BE2C (cell line): ENCODE data around the gene HIVEP2.

Source experiments
- DNase-seq: peaks from one replicate; pipeline ENCODE4 v3.0.0-alpha.2; 2020
- H3K27me3 ChIP-seq: fragments of 250-450 bp; sonication (Bioruptor Pico); 2 replicates; pipeline ENCODE4 v1.5.1; 2020; ENCODE audit warnings: mild to moderate bottlenecking
- H3K36me3 ChIP-seq: fragments of 250-450 bp; sonication (Bioruptor Pico); 2 replicates; pipeline ENCODE4 v1.5.1; 2020; ENCODE audit warnings: mild to moderate bottlenecking
- H3K4me1 ChIP-seq: fragments of 250-450 bp; sonication (Bioruptor Pico); 2 replicates; pipeline ENCODE4 v1.5.1; 2020
- H3K4me3 ChIP-seq: 2 replicates; pipeline ENCODE4 v1.5.1; 2011; ENCODE audit warnings: low read depth, low read length
- H3K9me3 ChIP-seq: fragments of 250-450 bp; sonication (Bioruptor Pico); 2 replicates; pipeline ENCODE4 v1.5.1; 2020
- TF ChIP-seq, protein P1 (sequence below): IDR thresholded peaks from 2 replicates; pipeline ENCODE4 v1.5.1; 2012; ENCODE audit warnings: mild to moderate bottlenecking, low read depth, low read length

The HIVEP2 gene

DNA sequence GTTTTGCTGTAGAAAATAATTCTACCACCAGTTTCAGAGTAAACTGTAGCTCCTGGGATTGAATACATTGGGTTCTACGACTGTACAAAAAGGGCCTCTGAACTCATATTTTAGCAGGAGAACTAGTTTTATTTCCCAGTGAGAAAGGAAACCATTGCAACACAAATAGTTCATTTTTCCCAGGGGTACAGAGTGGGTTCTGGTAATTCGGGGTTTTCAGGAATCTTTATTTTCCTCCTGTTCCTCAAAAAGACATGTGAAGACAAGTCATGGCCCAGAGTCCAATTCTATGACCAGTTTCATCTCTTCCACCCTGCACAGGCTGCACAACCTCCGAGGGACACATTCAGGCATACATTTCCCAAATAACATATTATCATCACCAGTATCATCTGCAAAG is 222.1 kb downstream of the HIVEP2 start:
- Histone ChIP-seq H3K4me3 (no peak overlapping the region), H3K9me3 (no peaks in the 10 kb centered on the region), H3K27me3 (no peaks in the 10 kb centered on the region; the same call in 1 of the 2 replicates), H3K4me1 (no peaks in the 10 kb centered on the region), H3K36me3 (no peaks in the 10 kb centered on the region)
- TF ChIP-seq, protein P1, sequence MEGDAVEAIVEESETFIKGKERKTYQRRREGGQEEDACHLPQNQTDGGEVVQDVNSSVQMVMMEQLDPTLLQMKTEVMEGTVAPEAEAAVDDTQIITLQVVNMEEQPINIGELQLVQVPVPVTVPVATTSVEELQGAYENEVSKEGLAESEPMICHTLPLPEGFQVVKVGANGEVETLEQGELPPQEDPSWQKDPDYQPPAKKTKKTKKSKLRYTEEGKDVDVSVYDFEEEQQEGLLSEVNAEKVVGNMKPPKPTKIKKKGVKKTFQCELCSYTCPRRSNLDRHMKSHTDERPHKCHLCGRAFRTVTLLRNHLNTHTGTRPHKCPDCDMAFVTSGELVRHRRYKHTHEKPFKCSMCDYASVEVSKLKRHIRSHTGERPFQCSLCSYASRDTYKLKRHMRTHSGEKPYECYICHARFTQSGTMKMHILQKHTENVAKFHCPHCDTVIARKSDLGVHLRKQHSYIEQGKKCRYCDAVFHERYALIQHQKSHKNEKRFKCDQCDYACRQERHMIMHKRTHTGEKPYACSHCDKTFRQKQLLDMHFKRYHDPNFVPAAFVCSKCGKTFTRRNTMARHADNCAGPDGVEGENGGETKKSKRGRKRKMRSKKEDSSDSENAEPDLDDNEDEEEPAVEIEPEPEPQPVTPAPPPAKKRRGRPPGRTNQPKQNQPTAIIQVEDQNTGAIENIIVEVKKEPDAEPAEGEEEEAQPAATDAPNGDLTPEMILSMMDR: no peak
- no peak for DNase-seq

DNA sequence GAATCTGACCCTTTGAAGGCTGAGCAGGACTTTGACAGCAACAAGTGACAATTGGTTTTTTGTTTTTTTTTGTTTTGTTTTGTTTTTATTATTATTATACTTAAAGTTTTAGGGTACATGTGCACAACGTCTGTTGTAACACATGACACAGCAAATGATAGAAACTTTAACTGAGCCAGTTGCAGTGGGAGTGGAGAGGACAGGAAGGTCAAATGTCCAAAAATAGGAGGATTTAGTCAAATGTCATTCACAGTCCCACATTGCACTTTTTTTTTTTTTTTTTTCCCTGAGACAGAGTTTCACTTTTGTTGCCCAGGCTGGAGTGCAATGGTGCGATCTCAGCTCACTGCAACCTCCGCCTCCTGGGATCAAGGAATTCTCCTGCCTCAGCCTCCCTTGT is 223.0 kb downstream of the HIVEP2 start:
- Histone ChIP-seq H3K36me3 (no peaks in the 10 kb centered on the region), H3K27me3 (no peaks in the 10 kb centered on the region; the same call in 1 of the 2 replicates), H3K4me3 (no peak overlapping the region), H3K4me1 (no peaks in the 10 kb centered on the region), H3K9me3 (no peaks in the 10 kb centered on the region)
- TF ChIP-seq, protein P1: no peak
- DNase-seq: no peak

GRCh38 chr6:142721215-142721920 is 223.6 kb downstream of the HIVEP2 start:
- H3K36me3 ChIP-seq: no peaks in the 10 kb centered on the region
- no peak overlapping the region for H3K4me3 ChIP-seq
- TF ChIP-seq, protein P1: no peak
- H3K27me3 ChIP-seq: no peaks in the 10 kb centered on the region; the same call in 1 of the 2 replicates
- no peaks in the 10 kb centered on the region for H3K9me3 ChIP-seq
- DNase-seq: no peak
- no peaks in the 10 kb centered on the region for H3K4me1 ChIP-seq

DNA sequence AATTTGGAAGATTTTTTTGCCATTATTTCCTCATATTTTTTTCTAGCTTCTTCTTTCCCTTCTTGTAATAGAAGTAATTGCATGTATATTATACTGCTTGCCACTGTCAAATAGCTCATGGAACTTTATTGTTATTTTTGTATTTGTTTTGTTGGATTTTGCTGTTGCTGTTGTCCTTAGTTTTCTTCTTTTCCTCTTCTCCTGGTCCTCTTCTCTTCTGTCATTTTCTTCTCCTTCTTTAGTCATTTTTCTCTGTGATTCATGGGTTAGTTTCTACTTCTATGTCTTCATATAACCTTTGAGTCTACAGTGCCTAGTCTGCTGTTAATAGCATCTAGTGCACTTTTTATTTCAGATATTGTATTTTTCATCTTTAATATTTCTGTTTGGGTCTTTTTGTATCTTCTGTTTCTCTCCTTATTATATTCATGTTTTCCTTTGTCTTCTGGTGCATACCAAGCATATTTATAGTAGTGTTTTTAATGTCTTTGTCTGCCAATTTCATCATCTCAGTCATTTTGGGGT is 226.2 kb downstream of the HIVEP2 start:
- TF ChIP-seq, protein P1: no peak
- no peak for DNase-seq
- H3K4me1 ChIP-seq: no peaks in the 10 kb centered on the region
- no peak overlapping the region for H3K4me3 ChIP-seq
- H3K36me3 ChIP-seq: no peaks in the 10 kb centered on the region
- no peaks in the 10 kb centered on the region for H3K9me3 ChIP-seq
- H3K27me3 ChIP-seq: no peaks in the 10 kb centered on the region; the same call in 1 of the 2 replicates

- Histone ChIP-seq H3K27me3 (no peaks in the 10 kb centered on the region; the same call in 1 of the 2 replicates), H3K9me3 (no peaks in the 10 kb centered on the region), H3K4me3 (no peak overlapping the region), H3K4me1 (no peaks in the 10 kb centered on the region), H3K36me3 (no peaks in the 10 kb centered on the region)
- TF ChIP-seq, protein P1: no peak
- DNase-seq: no peak
Measured at GRCh38 chr6:142716097-142716496, 228.9 kb downstream of the HIVEP2 start.
